Measurements from ENCODE around the gene TMEM266.

Gene TMEM266

DNA sequence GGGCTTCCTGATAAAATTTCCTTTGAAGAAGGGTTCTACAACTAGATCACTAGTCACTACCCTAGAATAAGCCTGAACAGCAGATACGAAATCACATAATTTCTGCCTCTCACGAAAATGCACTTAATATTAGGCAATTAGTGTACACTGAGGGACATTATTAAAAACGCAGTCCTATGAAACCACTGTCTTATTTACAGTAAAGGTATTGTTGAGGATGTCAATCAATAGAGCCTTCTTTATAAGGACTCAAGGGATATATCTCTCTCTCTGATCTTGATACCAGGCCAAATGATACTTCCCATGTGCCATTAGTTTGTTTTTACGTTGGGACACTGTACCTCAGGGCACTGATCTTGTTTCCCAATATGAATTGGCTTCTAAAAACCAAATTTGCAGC is 191.9 kb downstream of the TMEM266 start:
- no peak for DNase-seq (ENCODE audit: low spot score)

- DNase-seq (ENCODE audit: low spot score): no peak
Measured at GRCh38 chr15:76252249-76252648, 192.5 kb downstream of the TMEM266 start.

DNA sequence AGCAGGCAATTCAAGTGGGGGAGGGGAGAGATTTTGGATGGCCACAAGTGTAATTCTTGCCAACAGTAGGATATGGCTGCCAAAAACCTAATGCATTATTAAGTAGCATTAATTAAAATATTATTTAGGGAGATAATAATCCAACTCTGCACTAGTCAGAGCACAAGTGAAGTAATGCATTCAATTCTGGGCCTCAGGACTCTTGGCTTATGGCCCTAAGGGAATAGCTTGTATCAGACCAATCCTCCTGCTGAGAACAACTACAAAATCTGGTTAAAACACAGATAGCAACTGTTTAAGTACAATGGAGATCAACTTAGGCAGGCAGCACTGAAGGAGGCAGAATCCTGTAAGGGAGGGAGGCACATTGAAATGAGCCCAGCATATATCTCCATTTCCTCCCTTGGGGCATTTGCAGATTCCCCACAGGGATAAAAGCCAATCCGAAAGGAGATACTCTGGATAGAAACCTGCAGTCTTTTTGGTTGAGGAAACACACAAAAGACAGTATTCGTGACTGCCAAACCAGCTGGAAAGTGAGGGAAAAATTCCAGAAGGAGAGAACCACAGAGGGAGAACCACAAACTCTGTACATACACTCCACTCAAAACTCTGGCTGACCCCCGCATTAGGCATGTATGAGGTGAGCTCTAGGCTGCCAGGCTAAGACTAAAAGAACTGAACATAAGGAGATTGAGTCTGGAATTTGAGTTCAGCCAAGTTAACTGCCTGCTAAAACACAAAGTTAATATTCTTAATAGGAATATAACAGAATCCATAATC is 194.1 kb downstream of the TMEM266 start:
- no peak for DNase-seq (ENCODE audit: low spot score)

All from AG08396 (cell line).